Measurements from ENCODE around the gene PKN2.

GRCh38 chr1:88649932-88650331, 34.1 kb upstream of the PKN2 start:
- TF ChIP-seq, protein P1, sequence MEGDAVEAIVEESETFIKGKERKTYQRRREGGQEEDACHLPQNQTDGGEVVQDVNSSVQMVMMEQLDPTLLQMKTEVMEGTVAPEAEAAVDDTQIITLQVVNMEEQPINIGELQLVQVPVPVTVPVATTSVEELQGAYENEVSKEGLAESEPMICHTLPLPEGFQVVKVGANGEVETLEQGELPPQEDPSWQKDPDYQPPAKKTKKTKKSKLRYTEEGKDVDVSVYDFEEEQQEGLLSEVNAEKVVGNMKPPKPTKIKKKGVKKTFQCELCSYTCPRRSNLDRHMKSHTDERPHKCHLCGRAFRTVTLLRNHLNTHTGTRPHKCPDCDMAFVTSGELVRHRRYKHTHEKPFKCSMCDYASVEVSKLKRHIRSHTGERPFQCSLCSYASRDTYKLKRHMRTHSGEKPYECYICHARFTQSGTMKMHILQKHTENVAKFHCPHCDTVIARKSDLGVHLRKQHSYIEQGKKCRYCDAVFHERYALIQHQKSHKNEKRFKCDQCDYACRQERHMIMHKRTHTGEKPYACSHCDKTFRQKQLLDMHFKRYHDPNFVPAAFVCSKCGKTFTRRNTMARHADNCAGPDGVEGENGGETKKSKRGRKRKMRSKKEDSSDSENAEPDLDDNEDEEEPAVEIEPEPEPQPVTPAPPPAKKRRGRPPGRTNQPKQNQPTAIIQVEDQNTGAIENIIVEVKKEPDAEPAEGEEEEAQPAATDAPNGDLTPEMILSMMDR (IDR thresholded peaks at IDR 0.05) = no peak
- TF ChIP-seq POLR2A (IDR thresholded peaks at IDR 0.05) = no peak

Data from body of pancreas (tissue), 4 donors.